Left ventricle myocardium inferior (tissue), 1 donor: ENCODE data around the gene SCNN1G. TPM values are rescaled to one million over a fixed set of nuclear protein-coding genes. Genes with fewer than 3 reads are reported as not detected.
A peak's percentile ranks its signal among the peaks of the same experiment; 100 is the strongest.
"Not testable (repeated sequence)": the region's sequence is repeated elsewhere in the genome, so short reads cannot be mapped to it uniquely, and the experiment has no call there.

Experiments
- DNase-seq: peaks from one replicate; pipeline ENCODE4 v3.0.0-alpha.2; 2020
- H3K27ac ChIP-seq: fragments of 200-600 bp; replicated peaks from 2 replicates; pipeline ENCODE4 v1.8.0; 2021
- H3K27me3 ChIP-seq: fragments of 200-600 bp; 2 replicates; pipeline ENCODE4 v1.8.0; 2021; ENCODE audit warnings: low read depth
- H3K36me3 ChIP-seq: fragments of 200-600 bp; 2 replicates; pipeline ENCODE4 v1.8.0; 2021
- H3K4me1 ChIP-seq: fragments of 200-600 bp; 2 replicates; pipeline ENCODE4 v1.8.0; 2021
- H3K4me3 ChIP-seq: fragments of 200-600 bp; 2 replicates; pipeline ENCODE4 v1.8.0; 2021; ENCODE audit warnings: mild to moderate bottlenecking, moderate library complexity
- H3K9me3 ChIP-seq: fragments of 200-600 bp; replicated peaks from 2 replicates; pipeline ENCODE4 v1.8.0; 2021
- intact Hi-C: fragments of 100-400 bp; cut with micrococcal nuclease; formaldehyde crosslinking; loops from one replicate; pipeline ENCODE4 v1.11.0; 2022
- total RNA-seq: library from RNA; stranded (reverse); fragmentation: NEBNext Ultra II Directional; extraction: Animal tissue kit (Norgen Biotek cat#: 25700); gene quantifications from one replicate; pipeline ENCODE4 v1.2.1, GENCODE V29; 2021
- TF ChIP-seq, protein P1 (sequence below): fragments of 200-600 bp; IDR thresholded peaks from 2 replicates; pipeline ENCODE4 v1.8.0; 2021; ENCODE audit warnings: antibody characterized with exemption, mild to moderate bottlenecking, borderline replicate concordance
- donor health status: DM: no; HTN: yes; CAD: no; lungs with severe emphysema.

Gene SCNN1G
- total RNA-seq, 1 donor from 2014 or later = not detected

DNA sequence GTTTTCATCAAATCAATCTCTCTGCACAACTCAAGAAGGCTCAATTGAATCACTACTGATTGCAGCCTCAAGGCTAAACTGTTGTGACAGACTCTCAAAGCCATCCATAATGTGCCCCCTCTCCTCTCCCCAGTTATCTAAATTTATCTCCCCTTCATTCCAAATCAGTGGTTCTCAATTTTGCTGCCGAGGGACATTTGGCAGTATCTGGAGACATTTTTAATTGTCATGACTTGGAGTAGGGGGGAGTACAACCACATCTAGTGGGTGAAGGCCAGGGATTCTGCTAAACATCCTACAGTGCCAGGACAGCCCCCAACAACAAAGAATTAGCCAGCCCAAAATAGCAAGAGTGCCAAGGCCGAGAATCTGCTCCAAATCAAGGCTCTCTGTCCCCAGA lies 42.4 kb upstream of the SCNN1G start:
- H3K36me3 ChIP-seq = no peaks in the 10 kb centered on the region
- TF ChIP-seq, protein P1, sequence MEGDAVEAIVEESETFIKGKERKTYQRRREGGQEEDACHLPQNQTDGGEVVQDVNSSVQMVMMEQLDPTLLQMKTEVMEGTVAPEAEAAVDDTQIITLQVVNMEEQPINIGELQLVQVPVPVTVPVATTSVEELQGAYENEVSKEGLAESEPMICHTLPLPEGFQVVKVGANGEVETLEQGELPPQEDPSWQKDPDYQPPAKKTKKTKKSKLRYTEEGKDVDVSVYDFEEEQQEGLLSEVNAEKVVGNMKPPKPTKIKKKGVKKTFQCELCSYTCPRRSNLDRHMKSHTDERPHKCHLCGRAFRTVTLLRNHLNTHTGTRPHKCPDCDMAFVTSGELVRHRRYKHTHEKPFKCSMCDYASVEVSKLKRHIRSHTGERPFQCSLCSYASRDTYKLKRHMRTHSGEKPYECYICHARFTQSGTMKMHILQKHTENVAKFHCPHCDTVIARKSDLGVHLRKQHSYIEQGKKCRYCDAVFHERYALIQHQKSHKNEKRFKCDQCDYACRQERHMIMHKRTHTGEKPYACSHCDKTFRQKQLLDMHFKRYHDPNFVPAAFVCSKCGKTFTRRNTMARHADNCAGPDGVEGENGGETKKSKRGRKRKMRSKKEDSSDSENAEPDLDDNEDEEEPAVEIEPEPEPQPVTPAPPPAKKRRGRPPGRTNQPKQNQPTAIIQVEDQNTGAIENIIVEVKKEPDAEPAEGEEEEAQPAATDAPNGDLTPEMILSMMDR = no peak
- peaks cover 32% of the 10 kb centered on the region for H3K9me3 ChIP-seq
- DNase-seq = no peak
- intact Hi-C loops = loop anchor here (10.0 kb wide), 1 partner anchor 65 kb away; no protein-coding TSS in a partner anchor
- no peaks in the 10 kb centered on the region for H3K27me3 ChIP-seq
- peak overlapping the region; percentile 97 for H3K27ac ChIP-seq
- peaks cover 62% of the 10 kb centered on the region for H3K4me1 ChIP-seq
- H3K4me3 ChIP-seq = no peak overlapping the region

DNA sequence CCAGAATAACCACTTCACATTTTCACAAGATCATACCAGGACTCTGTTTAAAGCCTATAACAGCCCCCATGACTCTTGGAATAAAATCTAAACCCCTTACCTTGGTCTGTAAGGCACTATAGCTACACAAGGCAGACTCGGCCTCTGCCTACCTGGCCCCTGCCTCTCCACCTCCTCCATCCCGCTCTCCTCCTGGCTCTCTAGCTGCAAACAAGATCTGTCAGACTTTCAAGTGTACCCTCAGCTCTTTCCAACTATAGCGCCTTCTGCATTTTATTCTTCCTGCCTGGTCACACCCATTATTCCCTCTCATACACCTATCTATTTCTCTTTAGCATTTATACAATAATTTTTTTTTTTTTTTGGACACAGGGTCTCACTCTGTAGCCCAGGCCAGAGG lies 41.5 kb upstream of the SCNN1G start:
- H3K4me1 ChIP-seq = peaks cover 71% of the 10 kb centered on the region
- H3K27me3 ChIP-seq = no peaks in the 10 kb centered on the region
- no peak overlapping the region for H3K4me3 ChIP-seq
- TF ChIP-seq, protein P1 = no peak
- peak overlapping the region; percentile 97 for H3K27ac ChIP-seq
- H3K36me3 ChIP-seq = no peaks in the 10 kb centered on the region
- intact Hi-C loops = loop anchor here (10.0 kb wide), 1 partner anchor 66 kb away; no protein-coding TSS in a partner anchor
- H3K9me3 ChIP-seq = peaks cover 25% of the 10 kb centered on the region
- DNase-seq = no peak

DNA sequence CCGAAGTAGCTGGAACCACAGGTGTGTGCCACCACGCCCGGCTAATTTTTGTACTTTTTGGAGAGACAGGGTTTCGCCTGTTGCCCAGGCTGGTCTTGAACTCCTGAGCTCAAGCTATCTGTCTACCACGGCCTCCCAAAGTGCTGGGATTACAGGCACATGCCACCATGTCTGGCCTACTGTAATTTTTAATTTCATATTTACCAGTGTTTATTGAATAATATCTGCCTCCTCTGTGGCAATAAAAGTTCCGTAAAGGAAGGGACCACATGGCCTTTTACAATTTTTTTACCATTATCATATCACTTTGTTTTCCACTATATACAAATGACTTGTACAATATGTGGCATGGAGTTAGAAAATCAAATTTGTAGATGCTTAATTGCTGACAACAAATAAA lies 41.0 kb upstream of the SCNN1G start:
- TF ChIP-seq, protein P1 = no peak
- Histone ChIP-seq H3K4me1 (peaks cover 76% of the 10 kb centered on the region), H3K27ac (peak overlapping the region; percentile 97), H3K4me3 (no peak overlapping the region), H3K9me3 (peaks cover 22% of the 10 kb centered on the region), H3K27me3 (no peaks in the 10 kb centered on the region), H3K36me3 (no peaks in the 10 kb centered on the region)
- intact Hi-C loops = loop anchor here (10.0 kb wide), 1 partner anchor 67 kb away; no protein-coding TSS in a partner anchor
- DNase-seq = no peak

DNA sequence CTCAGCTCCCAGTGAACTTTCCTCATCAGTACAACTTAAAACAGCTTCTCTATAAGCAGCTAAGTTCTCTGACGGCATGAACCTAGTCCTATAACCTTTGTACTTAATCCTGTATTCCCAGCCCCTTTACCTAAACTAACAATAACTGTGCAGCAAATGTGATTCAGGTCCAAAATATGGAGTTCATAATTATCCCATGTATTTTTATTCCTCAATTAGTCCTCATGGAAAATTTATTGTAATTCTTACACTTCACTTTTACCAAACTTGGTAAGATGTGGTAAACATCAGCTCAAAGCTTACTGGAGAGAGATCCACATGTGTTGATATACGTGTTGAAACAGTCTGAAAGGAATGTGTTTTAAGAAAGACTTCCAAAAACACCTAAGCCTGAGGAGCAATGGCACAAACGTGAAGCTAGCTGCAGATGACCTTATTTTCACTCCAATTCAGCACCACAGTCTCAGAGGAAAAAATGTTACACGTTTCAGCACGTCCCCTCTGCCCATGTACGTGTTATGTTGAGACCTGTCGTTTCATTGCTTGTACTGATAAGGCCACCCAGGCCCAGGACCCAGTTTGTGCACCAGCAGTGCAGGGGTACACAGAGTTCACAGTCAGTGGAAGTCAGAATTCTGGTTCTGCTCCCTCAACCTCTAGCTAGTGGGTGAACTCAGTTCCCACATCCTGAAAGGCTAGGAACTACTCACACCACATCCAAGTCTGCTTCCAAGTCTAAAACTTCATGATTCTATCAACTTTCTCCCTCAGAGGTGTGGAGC lies 40.4 kb upstream of the SCNN1G start:
- no peak overlapping the region for H3K4me3 ChIP-seq
- peak overlapping the region; percentile 97 for H3K27ac ChIP-seq
- TF ChIP-seq, protein P1 = no peak
- no peaks in the 10 kb centered on the region for H3K27me3 ChIP-seq
- H3K9me3 ChIP-seq = peaks cover 15% of the 10 kb centered on the region
- peaks cover 82% of the 10 kb centered on the region for H3K4me1 ChIP-seq
- no peaks in the 10 kb centered on the region for H3K36me3 ChIP-seq
- DNase-seq = no peak
- intact Hi-C loops = loop anchor here (10.0 kb wide), 1 partner anchor 67 kb away; no protein-coding TSS in a partner anchor

DNA sequence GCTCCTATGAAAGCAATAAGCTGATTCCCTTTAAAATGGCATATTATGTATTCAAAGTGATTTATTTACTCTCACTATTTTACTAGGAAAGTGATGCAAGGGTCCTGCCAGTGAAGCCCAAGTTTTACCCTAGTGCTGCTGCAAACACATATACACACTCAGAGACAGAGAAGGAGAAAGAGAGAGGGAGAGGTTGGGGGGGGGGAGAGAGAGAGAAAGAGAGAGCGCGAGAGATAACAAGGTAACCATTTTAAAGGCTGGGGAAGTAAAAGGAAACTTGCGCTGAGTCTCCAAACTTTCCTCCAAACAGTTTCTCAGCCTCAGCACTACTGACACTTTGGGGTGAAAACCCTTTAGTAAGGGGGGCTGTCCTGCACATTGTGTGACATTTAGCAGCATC lies 39.2 kb upstream of the SCNN1G start:
- TF ChIP-seq, protein P1 = no peak
- no peaks in the 10 kb centered on the region for H3K27me3 ChIP-seq
- H3K4me1 ChIP-seq = peaks cover 95% of the 10 kb centered on the region
- H3K4me3 ChIP-seq = no peak overlapping the region
- intact Hi-C loops = loop anchor here (10.0 kb wide), 1 partner anchor 69 kb away; no protein-coding TSS in a partner anchor
- peaks cover 3% of the 10 kb centered on the region for H3K9me3 ChIP-seq
- H3K27ac ChIP-seq = peak overlapping the region; percentile 97
- DNase-seq = no peak
- no peaks in the 10 kb centered on the region for H3K36me3 ChIP-seq

DNA sequence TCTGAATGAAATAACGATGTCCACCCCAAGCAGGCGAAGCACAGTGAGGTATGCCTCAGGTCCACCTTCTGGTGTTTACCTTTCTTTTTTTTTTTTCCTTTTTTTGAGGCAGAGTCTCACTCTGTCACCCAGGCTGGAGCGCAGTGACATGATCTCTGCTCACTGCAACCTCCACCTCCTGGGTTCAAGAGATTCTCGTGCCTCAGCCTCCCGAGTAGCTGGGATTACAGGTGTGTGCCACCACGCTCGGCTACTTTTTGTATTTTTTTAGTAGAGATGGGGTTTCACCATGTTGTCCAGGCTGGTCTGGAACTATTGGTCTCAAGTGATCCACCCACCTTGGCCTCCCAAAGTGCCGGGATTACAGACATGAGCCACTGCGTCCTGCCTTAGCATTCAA lies 38.2 kb upstream of the SCNN1G start:
- H3K27me3 ChIP-seq, H3K9me3 ChIP-seq, DNase-seq, H3K36me3 ChIP-seq, H3K4me3 ChIP-seq: not testable (repeated sequence)
- Histone ChIP-seq H3K27ac (peak overlapping the region; percentile 97), H3K4me1 (peaks cover 92% of the 10 kb centered on the region)
- intact Hi-C loops = loop anchor here (10.0 kb wide), 1 partner anchor 70 kb away; no protein-coding TSS in a partner anchor
